Measurements from ENCODE around the gene SLC35F3. TPM values are rescaled to one million over a fixed set of nuclear protein-coding genes. Genes with fewer than 3 reads are reported as not detected.

SLC35F3 gene
- total RNA-seq, 3 donors from 2014 or later: 0.17 to 0.89 (median 0.20) TPM

DNA sequence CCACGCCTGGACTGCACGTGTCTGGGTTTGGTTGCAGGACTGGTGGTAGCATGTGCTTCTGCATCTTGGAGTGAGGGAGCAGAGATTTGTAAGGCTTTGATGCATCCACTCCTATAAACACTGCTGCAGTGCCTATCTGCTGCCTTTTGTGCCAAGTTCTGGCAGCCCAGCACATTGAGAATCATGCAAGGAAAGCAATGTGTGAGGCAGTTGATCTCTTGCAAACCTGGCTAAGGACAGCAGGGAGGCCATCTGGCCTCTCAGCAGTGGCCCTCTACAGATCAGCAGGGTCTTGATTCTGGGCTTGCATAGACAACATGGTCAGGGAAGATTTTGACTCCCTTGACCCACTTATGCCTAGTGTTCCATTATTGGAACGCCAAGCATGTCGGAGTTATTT, 387.5 kb downstream of the SLC35F3 start:
- H3K4me3 ChIP-seq: no peak overlapping the region
- no peaks in the 10 kb centered on the region for H3K4me1 ChIP-seq (ENCODE audit: low read depth)
- intact Hi-C loops (cut with DNase I, micrococcal nuclease): no loop called here
- no peaks in the 10 kb centered on the region for H3K9me3 ChIP-seq
- TF ChIP-seq, protein P1, sequence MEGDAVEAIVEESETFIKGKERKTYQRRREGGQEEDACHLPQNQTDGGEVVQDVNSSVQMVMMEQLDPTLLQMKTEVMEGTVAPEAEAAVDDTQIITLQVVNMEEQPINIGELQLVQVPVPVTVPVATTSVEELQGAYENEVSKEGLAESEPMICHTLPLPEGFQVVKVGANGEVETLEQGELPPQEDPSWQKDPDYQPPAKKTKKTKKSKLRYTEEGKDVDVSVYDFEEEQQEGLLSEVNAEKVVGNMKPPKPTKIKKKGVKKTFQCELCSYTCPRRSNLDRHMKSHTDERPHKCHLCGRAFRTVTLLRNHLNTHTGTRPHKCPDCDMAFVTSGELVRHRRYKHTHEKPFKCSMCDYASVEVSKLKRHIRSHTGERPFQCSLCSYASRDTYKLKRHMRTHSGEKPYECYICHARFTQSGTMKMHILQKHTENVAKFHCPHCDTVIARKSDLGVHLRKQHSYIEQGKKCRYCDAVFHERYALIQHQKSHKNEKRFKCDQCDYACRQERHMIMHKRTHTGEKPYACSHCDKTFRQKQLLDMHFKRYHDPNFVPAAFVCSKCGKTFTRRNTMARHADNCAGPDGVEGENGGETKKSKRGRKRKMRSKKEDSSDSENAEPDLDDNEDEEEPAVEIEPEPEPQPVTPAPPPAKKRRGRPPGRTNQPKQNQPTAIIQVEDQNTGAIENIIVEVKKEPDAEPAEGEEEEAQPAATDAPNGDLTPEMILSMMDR (IDR thresholded peaks at IDR 0.05): no peak
- H3K36me3 ChIP-seq (ENCODE audit: low read depth): no peaks in the 10 kb centered on the region
- no peak for DNase-seq
- no peak for ATAC-seq

DNA sequence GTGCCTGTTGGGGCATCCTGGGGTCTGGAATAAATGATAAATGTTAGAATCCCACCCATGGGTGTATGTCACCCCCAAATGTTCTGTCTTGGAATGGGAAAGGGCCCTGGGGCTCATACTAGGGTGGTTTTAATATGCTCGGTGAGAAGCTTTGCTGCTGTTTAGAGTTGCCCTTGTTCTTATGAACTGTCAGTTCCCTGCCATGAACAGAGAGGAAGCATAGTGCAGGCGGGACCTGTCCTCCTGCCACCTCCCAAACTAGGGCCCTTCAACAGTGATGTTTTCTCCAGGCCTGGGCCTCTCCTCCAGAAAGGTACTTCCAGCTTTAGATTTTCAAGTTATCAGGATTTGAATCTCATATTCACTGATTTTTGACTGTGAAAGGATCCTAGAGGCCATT, 388.1 kb downstream of the SLC35F3 start:
- Histone ChIP-seq H3K4me3 (no peak overlapping the region), H3K36me3 (ENCODE audit: low read depth) (no peaks in the 10 kb centered on the region), H3K9me3 (no peaks in the 10 kb centered on the region), H3K4me1 (ENCODE audit: low read depth) (no peaks in the 10 kb centered on the region)
- no peak for DNase-seq
- TF ChIP-seq, protein P1 (IDR thresholded peaks at IDR 0.05): no peak
- ATAC-seq: no peak
- intact Hi-C loops (cut with DNase I, micrococcal nuclease): no loop called here

DNA sequence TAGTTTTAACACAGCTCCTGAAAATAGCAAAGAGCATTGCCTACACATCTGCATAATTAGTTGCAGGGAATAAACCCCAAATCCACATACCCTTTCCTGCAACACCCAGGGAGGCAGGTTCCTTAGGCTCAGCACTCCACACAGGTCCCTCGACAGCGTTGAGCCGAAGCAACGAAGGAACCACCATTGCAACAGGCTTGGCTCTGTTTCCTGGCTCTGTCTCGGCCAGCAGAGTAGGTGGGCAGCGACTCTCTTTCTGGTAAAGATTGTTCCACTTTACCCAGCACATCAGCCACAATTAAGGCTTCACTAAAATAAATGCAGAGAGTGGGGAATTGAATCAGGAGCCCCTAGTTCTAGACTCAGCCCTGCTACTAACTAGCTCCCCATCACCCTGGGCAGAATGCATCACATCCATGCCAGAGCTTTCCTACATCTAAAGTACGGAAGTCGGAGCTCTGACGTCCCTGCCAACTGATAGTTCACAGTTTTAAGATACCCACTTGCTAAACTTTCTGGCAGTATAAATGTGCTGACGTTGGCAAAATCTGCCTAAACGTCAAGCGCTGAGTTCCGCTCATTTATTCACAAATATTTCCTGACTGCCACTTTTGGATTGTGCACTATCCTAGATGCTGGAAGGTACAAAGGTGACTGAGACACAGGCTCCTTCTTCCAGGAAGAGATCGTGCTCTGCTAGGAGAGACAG, 389.8 kb downstream of the SLC35F3 start:
- no peak for ATAC-seq
- Histone ChIP-seq H3K4me3 (no peak overlapping the region), H3K9me3 (no peaks in the 10 kb centered on the region), H3K4me1 (ENCODE audit: low read depth) (no peaks in the 10 kb centered on the region), H3K36me3 (ENCODE audit: low read depth) (no peaks in the 10 kb centered on the region)
- intact Hi-C loops (cut with DNase I, micrococcal nuclease): no loop called here
- TF ChIP-seq, protein P1 (IDR thresholded peaks at IDR 0.05): no peak
- DNase-seq: no peak

DNA sequence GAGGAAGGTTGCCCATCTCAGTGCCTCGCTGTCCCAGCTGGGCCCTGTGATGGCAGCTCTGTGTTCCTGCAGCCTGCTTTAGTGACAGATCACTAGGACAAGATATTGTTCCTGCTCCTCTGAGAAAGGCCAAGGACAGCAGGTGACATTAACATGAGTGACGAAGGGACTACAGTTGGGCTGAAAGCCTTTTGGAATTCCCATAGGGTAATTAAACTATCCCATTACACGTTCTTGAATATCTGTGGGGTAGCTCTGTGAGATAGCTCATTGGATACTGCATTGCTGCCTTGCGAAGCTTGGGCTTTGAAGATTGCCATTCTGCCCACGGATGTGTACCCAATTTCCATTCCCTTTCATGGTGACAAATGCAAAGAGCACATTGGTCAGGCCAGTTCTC, 390.6 kb downstream of the SLC35F3 start:
- TF ChIP-seq, protein P1 (IDR thresholded peaks at IDR 0.05): no peak
- no peaks in the 10 kb centered on the region for H3K4me1 ChIP-seq (ENCODE audit: low read depth)
- no peak overlapping the region for H3K4me3 ChIP-seq
- ATAC-seq (no peak), DNase-seq (no peak)
- no peaks in the 10 kb centered on the region for H3K36me3 ChIP-seq (ENCODE audit: low read depth)
- intact Hi-C loops (cut with DNase I, micrococcal nuclease): no loop called here
- H3K9me3 ChIP-seq: no peaks in the 10 kb centered on the region

DNA sequence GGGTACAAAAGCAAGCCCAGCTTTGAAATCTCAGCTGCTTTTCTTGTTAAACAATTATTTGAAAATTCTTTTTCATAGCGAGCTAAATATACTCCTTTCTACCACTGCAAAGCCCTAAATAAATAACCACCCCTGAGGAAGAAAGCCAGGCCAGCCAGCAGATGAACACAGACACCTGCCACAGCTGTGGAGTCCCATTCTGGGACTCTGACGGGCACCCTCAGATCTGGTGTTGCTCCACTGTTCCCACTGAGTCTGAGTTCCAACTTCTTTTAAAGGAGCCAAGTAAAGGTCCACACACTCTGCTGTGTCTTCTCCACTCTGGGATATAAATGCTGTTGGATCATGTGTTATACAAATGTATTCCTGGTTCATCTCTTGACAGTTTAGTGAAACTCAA, 391.1 kb downstream of the SLC35F3 start:
- Histone ChIP-seq H3K4me1 (ENCODE audit: low read depth) (no peaks in the 10 kb centered on the region), H3K4me3 (no peak overlapping the region), H3K9me3 (no peaks in the 10 kb centered on the region), H3K36me3 (ENCODE audit: low read depth) (no peaks in the 10 kb centered on the region)
- TF ChIP-seq, protein P1 (IDR thresholded peaks at IDR 0.05): no peak
- no peak for ATAC-seq
- no peak for DNase-seq
- intact Hi-C loops (cut with DNase I, micrococcal nuclease): no loop called here

DNA sequence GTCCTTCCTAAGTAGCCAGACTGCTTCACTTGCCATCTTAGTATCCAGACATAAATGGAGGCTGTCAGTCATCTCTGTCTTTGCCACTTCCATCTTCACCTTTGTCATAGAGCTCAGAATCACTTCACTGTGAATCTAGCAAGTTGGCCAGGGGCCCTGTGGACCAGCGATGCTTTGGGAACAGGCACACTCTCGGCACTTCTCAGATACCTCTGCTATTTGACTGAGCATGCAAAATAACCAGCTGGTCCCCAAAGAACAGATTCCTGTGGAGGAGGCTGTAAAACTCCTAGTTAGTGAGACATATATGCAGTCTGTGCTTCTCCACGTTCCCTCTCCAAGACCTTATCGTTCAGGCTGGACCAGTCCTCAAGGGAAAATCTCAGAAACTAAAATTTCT, 392.0 kb downstream of the SLC35F3 start:
- intact Hi-C loops (cut with DNase I, micrococcal nuclease): no loop called here
- TF ChIP-seq, protein P1 (IDR thresholded peaks at IDR 0.05): no peak
- Histone ChIP-seq H3K9me3 (no peaks in the 10 kb centered on the region), H3K4me1 (ENCODE audit: low read depth) (no peaks in the 10 kb centered on the region), H3K36me3 (ENCODE audit: low read depth) (no peaks in the 10 kb centered on the region), H3K4me3 (no peak overlapping the region)
- no peak for DNase-seq
- no peak for ATAC-seq
